ENCODE data around the gene E2F6. TPM values are rescaled to one million over a fixed set of nuclear protein-coding genes. Genes with fewer than 3 reads are reported as not detected.
A peak's percentile ranks its signal among the peaks of the same experiment; 100 is the strongest.

E2F6 gene
- total and polyA plus RNA-seq, 9 of the 15 experiments (the other 6 are each of a cell fraction or from before 2014, with no cell fraction given), result 13.6 to 33.9 (median 26.1) TPM

GRCh38 chr2:11465485-11466306 lies at the start of gene E2F6 (continued):
- TF ChIP-seq CTCF (IDR thresholded peaks at IDR 0.05 in 2 of 3, conservative IDR thresholded peaks at IDR 0.05 in 1 of 3; ENCODE audit: insufficient read depth in 2 of 3, low read depth in 1 of 3, low read length in 3 of 3) (no peak), ZFPM2 (CRISPR knock-in tag; IDR thresholded peaks at IDR 0.05) (no peak), MYC (IDR thresholded peaks at IDR 0.05; ENCODE audit: low read depth, low read length) (peak; percentile 58), MYC (CRISPR knock-in tag; IDR thresholded peaks at IDR 0.05; ENCODE audit: borderline replicate concordance, low read depth) (peak; percentile 49; the same call in 1 of the 2 replicates), HDAC6 (IDR thresholded peaks at IDR 0.05; ENCODE audit: low read depth, low read length) (no peak), SP1 (CRISPR knock-in tag; IDR thresholded peaks at IDR 0.05) (peak; percentile 96), HNRNPK (IDR thresholded peaks at IDR 0.05; ENCODE audit: low read depth, low read length, poor library complexity, severe bottlenecking) (no peak), ADNP (tag; IDR thresholded peaks at IDR 0.05) (no peak), TFAM (CRISPR knock-in tag; conservative IDR thresholded peaks at IDR 0.05) (no peak), ZNF589 (CRISPR knock-in tag; IDR thresholded peaks at IDR 0.05; ENCODE audit: low read depth) (0 out of 2 replicates have a peak, but pooled peaks have one; percentile 75), NCOA6 (IDR thresholded peaks at IDR 0.05) (peak; percentile 96), ZBTB1 (CRISPR knock-in tag; IDR thresholded peaks at IDR 0.05; ENCODE audit: borderline replicate concordance, low read depth) (peak; percentile 93; the same call in 1 of the 2 replicates), ZNF583 (CRISPR knock-in tag; IDR thresholded peaks at IDR 0.05) (0 out of 2 replicates have a peak, but pooled peaks have one; percentile 3), NFE2 (IDR thresholded peaks at IDR 0.05; ENCODE audit: low read depth) (peak; percentile 81), SOX6 (IDR thresholded peaks at IDR 0.05) (no peak; the same call in 1 of the 2 replicates), MTA2 (IDR thresholded peaks at IDR 0.05; ENCODE audit: low read depth) (peak; percentile 32; the same call in 1 of the 2 replicates), XRCC5 (IDR thresholded peaks at IDR 0.05; ENCODE audit: low read depth, low read length) (peak; percentile 96), ID3 (CRISPR knock-in tag; IDR thresholded peaks at IDR 0.05) (no peak), ID3 (tag; IDR thresholded peaks at IDR 0.05) (peak; percentile 81), ARID3B (CRISPR knock-in tag; IDR thresholded peaks at IDR 0.05; ENCODE audit: borderline replicate concordance) (no peak), TEAD2 (tag; IDR thresholded peaks at IDR 0.05) (no peak), FOXK1 (CRISPR knock-in tag; IDR thresholded peaks at IDR 0.05; ENCODE audit: borderline replicate concordance) (peak; percentile 89; the same call in 1 of the 2 replicates), RBM39 (optimal IDR thresholded peaks at IDR 0.05; ENCODE audit: low read depth, low read length) (no peak), PYGO2 (tag; IDR thresholded peaks at IDR 0.05) (no peak)

Data from K562 (cell line).